H1 (cell line): ENCODE data around the gene SLC38A8. TPM values are rescaled to one million over a fixed set of nuclear protein-coding genes. Genes with fewer than 3 reads are reported as not detected.

Experiments used
- BACH1 ChIP-seq: IDR thresholded peaks from 2 replicates; pipeline ENCODE4 v1.6.1; 2012; ENCODE audit warnings: low read length, improper control_type of control experiment
- EZH2 ChIP-seq: fragments of 200-600 bp; sonication (generic); IDR thresholded peaks from 2 replicates; pipeline ENCODE4 v1.7.1; 2012; ENCODE audit warnings: low read depth, mild to moderate bottlenecking, moderate library complexity, low read length, inconsistent platforms; ENCODE audit not compliant: severe bottlenecking
- GABPA ChIP-seq: IDR thresholded peaks from 2 replicates; pipeline ENCODE4 v1.6.1; 2011; ENCODE audit warnings: mild to moderate bottlenecking, low read length, moderate library complexity, borderline replicate concordance; ENCODE audit not compliant: insufficient read depth
- HDAC6 ChIP-seq: IDR thresholded peaks from one replicate; pipeline ENCODE4 v1.7.1; 2012; ENCODE audit warnings: low read depth, mild to moderate bottlenecking, inconsistent platforms, low read length, moderate library complexity
- KDM1A ChIP-seq: fragments of 200-600, 300-600 bp; sonication (generic); IDR thresholded peaks from 2 replicates; pipeline ENCODE4 v1.7.1; 2016; ENCODE audit warnings: mild to moderate bottlenecking, low read length, borderline replicate concordance
- RNF2 ChIP-seq: fragments of 200-900, 300-1000 bp; sonication (generic); IDR thresholded peaks from 2 replicates; pipeline ENCODE4 v1.7.1; 2016; ENCODE audit warnings: borderline replicate concordance, low read depth, mild to moderate bottlenecking, antibody characterized with exemption, low read length; ENCODE audit not compliant: poor library complexity, severe bottlenecking; ENCODE audit errors: missing control alignments
- TAF1 ChIP-seq: IDR thresholded peaks from 2 replicates; pipeline ENCODE4 v1.6.1; 2011; ENCODE audit warnings: mild to moderate bottlenecking, low read depth, low read length
- TBP ChIP-seq: IDR thresholded peaks from 2 replicates; pipeline ENCODE4 v1.6.1; 2011; ENCODE audit warnings: low read depth, low read length, improper control_type of control experiment
- YY1 ChIP-seq: IDR thresholded peaks from 2 replicates; pipeline ENCODE4 v1.6.1; 2011; ENCODE audit warnings: low read depth, mild to moderate bottlenecking, low read length
- polyA plus RNA-seq, 7 experiments: library from polyadenylated mRNA; depleted of rRNA in 3 of 7; stranded (reverse) in 5 of 7; unstranded in 2 of 7; fragments of >200 nt in 5 of 7; fragments of 200-250 nt in 2 of 7; gene quantifications; 1 replicate in 5 of 7; 2 replicates in 1 of 7; 4 replicates in 1 of 7; pipeline versions ENCODE4 v1.2.1 to v1.2.3, GENCODE V29; 2011 to 2013; ENCODE audit warnings: missing spikeins in 2 of 7, mixed read lengths in 2 of 7
- total RNA-seq: library from RNA; stranded (reverse); fragmentation: NEBNext Ultra II Directional; extraction: Animal tissue kit (Norgen Biotek cat#: 25700); gene quantifications from 2 replicates; pipeline ENCODE4 v1.2.1, GENCODE V29; 2021
- TF ChIP-seq, protein P1 (sequence below): fragments of 300-600 bp; sonication (generic); IDR thresholded peaks from 2 replicates; pipeline ENCODE4 v1.7.1; 2012; ENCODE audit warnings: low read length, moderate library complexity, mild to moderate bottlenecking, inconsistent platforms; ENCODE audit not compliant: insufficient replicate concordance
- TF ChIP-seq, protein P2 (sequence below): IDR thresholded peaks from 2 replicates; pipeline ENCODE4 v1.6.1; 2012; ENCODE audit warnings: inconsistent platforms

The SLC38A8 gene
- total and polyA plus RNA-seq, 2 of the 8 experiments (the other 6 are each of a cell fraction or from before 2014, with no cell fraction given), result 0.08 TPM; not detected in 1

DNA sequence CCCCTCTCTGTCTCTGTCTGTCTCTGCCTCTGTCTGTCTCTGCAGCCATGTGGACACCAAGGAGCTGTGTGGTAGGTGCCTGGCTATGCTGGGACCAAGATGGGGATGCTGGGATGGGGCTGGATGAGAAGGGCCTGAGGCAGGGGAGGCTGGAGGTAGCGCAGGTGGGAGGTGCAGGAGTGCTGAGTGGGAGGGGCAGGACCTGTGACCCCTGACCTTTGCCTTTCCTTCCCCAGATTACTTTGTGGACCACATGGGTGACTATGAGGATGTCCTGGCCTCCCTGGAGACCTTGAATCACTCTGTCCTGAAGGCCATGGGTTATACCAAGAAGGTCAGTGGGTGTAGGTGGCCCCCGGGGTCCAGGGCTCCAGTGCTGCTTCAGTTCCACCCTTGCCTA, 61.8 kb downstream of the SLC38A8 start (continued):
- TF ChIP-seq, protein P1, sequence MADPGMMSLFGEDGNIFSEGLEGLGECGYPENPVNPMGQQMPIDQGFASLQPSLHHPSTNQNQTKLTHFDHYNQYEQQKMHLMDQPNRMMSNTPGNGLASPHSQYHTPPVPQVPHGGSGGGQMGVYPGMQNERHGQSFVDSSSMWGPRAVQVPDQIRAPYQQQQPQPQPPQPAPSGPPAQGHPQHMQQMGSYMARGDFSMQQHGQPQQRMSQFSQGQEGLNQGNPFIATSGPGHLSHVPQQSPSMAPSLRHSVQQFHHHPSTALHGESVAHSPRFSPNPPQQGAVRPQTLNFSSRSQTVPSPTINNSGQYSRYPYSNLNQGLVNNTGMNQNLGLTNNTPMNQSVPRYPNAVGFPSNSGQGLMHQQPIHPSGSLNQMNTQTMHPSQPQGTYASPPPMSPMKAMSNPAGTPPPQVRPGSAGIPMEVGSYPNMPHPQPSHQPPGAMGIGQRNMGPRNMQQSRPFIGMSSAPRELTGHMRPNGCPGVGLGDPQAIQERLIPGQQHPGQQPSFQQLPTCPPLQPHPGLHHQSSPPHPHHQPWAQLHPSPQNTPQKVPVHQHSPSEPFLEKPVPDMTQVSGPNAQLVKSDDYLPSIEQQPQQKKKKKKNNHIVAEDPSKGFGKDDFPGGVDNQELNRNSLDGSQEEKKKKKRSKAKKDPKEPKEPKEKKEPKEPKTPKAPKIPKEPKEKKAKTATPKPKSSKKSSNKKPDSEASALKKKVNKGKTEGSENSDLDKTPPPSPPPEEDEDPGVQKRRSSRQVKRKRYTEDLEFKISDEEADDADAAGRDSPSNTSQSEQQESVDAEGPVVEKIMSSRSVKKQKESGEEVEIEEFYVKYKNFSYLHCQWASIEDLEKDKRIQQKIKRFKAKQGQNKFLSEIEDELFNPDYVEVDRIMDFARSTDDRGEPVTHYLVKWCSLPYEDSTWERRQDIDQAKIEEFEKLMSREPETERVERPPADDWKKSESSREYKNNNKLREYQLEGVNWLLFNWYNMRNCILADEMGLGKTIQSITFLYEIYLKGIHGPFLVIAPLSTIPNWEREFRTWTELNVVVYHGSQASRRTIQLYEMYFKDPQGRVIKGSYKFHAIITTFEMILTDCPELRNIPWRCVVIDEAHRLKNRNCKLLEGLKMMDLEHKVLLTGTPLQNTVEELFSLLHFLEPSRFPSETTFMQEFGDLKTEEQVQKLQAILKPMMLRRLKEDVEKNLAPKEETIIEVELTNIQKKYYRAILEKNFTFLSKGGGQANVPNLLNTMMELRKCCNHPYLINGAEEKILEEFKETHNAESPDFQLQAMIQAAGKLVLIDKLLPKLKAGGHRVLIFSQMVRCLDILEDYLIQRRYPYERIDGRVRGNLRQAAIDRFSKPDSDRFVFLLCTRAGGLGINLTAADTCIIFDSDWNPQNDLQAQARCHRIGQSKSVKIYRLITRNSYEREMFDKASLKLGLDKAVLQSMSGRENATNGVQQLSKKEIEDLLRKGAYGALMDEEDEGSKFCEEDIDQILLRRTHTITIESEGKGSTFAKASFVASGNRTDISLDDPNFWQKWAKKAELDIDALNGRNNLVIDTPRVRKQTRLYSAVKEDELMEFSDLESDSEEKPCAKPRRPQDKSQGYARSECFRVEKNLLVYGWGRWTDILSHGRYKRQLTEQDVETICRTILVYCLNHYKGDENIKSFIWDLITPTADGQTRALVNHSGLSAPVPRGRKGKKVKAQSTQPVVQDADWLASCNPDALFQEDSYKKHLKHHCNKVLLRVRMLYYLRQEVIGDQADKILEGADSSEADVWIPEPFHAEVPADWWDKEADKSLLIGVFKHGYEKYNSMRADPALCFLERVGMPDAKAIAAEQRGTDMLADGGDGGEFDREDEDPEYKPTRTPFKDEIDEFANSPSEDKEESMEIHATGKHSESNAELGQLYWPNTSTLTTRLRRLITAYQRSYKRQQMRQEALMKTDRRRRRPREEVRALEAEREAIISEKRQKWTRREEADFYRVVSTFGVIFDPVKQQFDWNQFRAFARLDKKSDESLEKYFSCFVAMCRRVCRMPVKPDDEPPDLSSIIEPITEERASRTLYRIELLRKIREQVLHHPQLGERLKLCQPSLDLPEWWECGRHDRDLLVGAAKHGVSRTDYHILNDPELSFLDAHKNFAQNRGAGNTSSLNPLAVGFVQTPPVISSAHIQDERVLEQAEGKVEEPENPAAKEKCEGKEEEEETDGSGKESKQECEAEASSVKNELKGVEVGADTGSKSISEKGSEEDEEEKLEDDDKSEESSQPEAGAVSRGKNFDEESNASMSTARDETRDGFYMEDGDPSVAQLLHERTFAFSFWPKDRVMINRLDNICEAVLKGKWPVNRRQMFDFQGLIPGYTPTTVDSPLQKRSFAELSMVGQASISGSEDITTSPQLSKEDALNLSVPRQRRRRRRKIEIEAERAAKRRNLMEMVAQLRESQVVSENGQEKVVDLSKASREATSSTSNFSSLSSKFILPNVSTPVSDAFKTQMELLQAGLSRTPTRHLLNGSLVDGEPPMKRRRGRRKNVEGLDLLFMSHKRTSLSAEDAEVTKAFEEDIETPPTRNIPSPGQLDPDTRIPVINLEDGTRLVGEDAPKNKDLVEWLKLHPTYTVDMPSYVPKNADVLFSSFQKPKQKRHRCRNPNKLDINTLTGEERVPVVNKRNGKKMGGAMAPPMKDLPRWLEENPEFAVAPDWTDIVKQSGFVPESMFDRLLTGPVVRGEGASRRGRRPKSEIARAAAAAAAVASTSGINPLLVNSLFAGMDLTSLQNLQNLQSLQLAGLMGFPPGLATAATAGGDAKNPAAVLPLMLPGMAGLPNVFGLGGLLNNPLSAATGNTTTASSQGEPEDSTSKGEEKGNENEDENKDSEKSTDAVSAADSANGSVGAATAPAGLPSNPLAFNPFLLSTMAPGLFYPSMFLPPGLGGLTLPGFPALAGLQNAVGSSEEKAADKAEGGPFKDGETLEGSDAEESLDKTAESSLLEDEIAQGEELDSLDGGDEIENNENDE, result no peak
- no peak for TF ChIP-seq BACH1
- TF ChIP-seq KDM1A, result no peak
- no peak for TF ChIP-seq YY1
- no peak for TF ChIP-seq GABPA
- TF ChIP-seq HDAC6, result no peak
- TF ChIP-seq TAF1, result no peak
- TF ChIP-seq TBP, result no peak
- TF ChIP-seq, protein P2, sequence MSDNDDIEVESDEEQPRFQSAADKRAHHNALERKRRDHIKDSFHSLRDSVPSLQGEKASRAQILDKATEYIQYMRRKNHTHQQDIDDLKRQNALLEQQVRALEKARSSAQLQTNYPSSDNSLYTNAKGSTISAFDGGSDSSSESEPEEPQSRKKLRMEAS, result no peak
- no peak for TF ChIP-seq EZH2
- no peak for TF ChIP-seq RNF2
